Naive thymus-derived CD4-positive, alpha-beta T cell (primary cell): ENCODE results near the gene FARP2. TPM values are rescaled to one million over a fixed set of nuclear protein-coding genes. Genes with fewer than 3 reads are reported as not detected.

Source experiments
- ATAC-seq: fragments of 150-1000 bp; cut with Tn5 transposase; 2 replicates; pipeline ENCODE4 v1.10.0; 2021; ENCODE audit warnings: mild to moderate bottlenecking, moderate library complexity
- CTCF ChIA-PET: fragments of 350-600 bp; sonication (Branson Sonifier 250); formaldehyde crosslinking; loops from one replicate; lab custom pipeline; 2021; ENCODE audit warnings: antibody characterized with exemption; lab: Charles Lee
- POLR2A ChIA-PET: fragments of 350-600 bp; sonication (Branson Sonifier 250); formaldehyde crosslinking; loops from one replicate; lab custom pipeline; 2021; ENCODE audit warnings: antibody characterized with exemption, inconsistent platforms; lab: Charles Lee
- DNase-seq, 9 donors: peaks; one replicate each; pipeline versions ENCODE4 v3.0.0 to v3.0.0-alpha.2; 2020 to 2022; ENCODE audit warnings: mixed read lengths in 1 of 9
- H3K27ac ChIP-seq: one replicate; pipeline ENCODE4 v1.7.0; 2013; ENCODE audit warnings: mild to moderate bottlenecking, low read depth, low read length, moderate library complexity
- H3K27me3 ChIP-seq, 2 donors: one replicate each; pipeline ENCODE4 v1.7.0; 2013; ENCODE audit warnings: low read length in 2 of 2, mild to moderate bottlenecking in 2 of 2, moderate library complexity in 2 of 2; ENCODE audit not compliant: control insufficient read depth in 2 of 2, insufficient read depth in 2 of 2
- H3K36me3 ChIP-seq, 3 experiments: 1 replicate in 2 of 3; 2 replicates in 1 of 3; pipeline ENCODE4 v1.7.0; 2013; ENCODE audit warnings: low read length in 3 of 3, mild to moderate bottlenecking in 3 of 3, moderate library complexity in 1 of 3; ENCODE audit not compliant: insufficient read depth in 3 of 3, control insufficient read depth in 2 of 3
- H3K4me1 ChIP-seq, 2 donors: one replicate each; pipeline ENCODE4 v1.7.0; 2013; ENCODE audit warnings: low read length in 2 of 2, mild to moderate bottlenecking in 2 of 2, moderate library complexity in 1 of 2; ENCODE audit not compliant: control insufficient read depth in 2 of 2, insufficient read depth in 2 of 2
- H3K4me3 ChIP-seq: 2 replicates; pipeline ENCODE4 v1.7.0; 2013; ENCODE audit warnings: mild to moderate bottlenecking, low read length
- H3K9me3 ChIP-seq, 3 experiments: 1 replicate in 2 of 3; 2 replicates in 1 of 3; pipeline ENCODE4 v1.7.0; 2013; ENCODE audit warnings: low read length in 3 of 3; ENCODE audit not compliant: control insufficient read depth in 2 of 3
- H3K27ac Mint-ChIP-seq, 9 donors: one replicate each; pipeline ENCODE4 v1.8.0; 2020 to 2022; ENCODE audit warnings: mixed read lengths in 9 of 9, mild to moderate bottlenecking in 8 of 9, moderate library complexity in 5 of 9, inconsistent platforms in 2 of 9
- H3K27me3 Mint-ChIP-seq, 5 donors: one replicate each; pipeline ENCODE4 v1.8.0; 2021 to 2022; ENCODE audit warnings: mixed read lengths in 5 of 5, mild to moderate bottlenecking in 1 of 5
- H3K36me3 Mint-ChIP-seq, 5 donors: one replicate each; pipeline ENCODE4 v1.8.0; 2020 to 2022; ENCODE audit warnings: mixed read lengths in 5 of 5, mild to moderate bottlenecking in 3 of 5, inconsistent platforms in 1 of 5
- H3K4me1 Mint-ChIP-seq, 7 donors: one replicate each; pipeline ENCODE4 v1.8.0; 2020 to 2022; ENCODE audit warnings: mixed read lengths in 7 of 7, mild to moderate bottlenecking in 3 of 7, inconsistent platforms in 1 of 7
- H3K4me3 Mint-ChIP-seq, 10 donors: one replicate each; pipeline ENCODE4 v1.8.0; 2020 to 2022; ENCODE audit warnings: mild to moderate bottlenecking in 10 of 10, mixed read lengths in 10 of 10, moderate library complexity in 6 of 10, inconsistent platforms in 2 of 10
- H3K9me3 Mint-ChIP-seq, 11 donors: one replicate each; pipeline ENCODE4 v1.8.0; 2020 to 2022; ENCODE audit warnings: mixed read lengths in 11 of 11, mild to moderate bottlenecking in 4 of 11, inconsistent platforms in 1 of 11, moderate library complexity in 1 of 11
- intact Hi-C, 2 donors: fragments of 100-400 bp; cut with micrococcal nuclease; formaldehyde crosslinking; loops; one replicate each; pipeline ENCODE4 v1.15.1; 2023
- polyA plus RNA-seq, 2 donors: library from polyadenylated mRNA; unstranded; fragments of 300-500 nt; fragmentation: Illumina TruSeq; gene quantifications; one replicate each; pipeline ENCODE4 v1.2.3, GENCODE V29; 2021
- total RNA-seq, 6 experiments: library from RNA in 5 of 6; stranded (reverse) in 5 of 6; gene quantifications; 1 replicate in 5 of 6; 2 replicates in 1 of 6; pipeline ENCODE4 v1.2.3 and lab custom pipeline; 2021 to 2026

The FARP2 gene
- total and polyA plus RNA-seq, 7 experiments from 2014 or later, result 6.2 to 31.0 (median 19.5) TPM

DNA sequence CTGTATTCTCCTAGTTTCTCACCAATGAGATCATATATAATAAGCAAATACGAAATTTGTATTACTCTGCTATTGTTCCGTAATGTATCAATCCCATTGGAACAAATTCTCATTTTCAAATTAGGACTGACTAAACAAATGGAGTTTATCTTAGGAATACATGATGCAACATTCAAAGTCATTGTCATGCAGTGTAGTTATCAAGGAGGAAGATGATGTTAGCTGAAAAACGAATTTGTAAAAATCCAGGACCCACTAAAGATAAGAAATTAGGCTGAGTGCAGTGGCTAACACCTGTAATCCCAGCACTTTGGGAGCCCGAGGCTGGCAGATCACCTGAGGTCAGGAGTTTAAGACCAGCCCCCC, 25.5 kb upstream of the FARP2 start:
- ChIA-PET POLR2A (no interaction called here), CTCF (no interaction called here)
- H3K27me3 ChIP-seq, result no peaks in the 10 kb centered on the region
- Mint-ChIP-seq H3K4me3 (no peak overlapping the region), H3K4me1 (peaks cover 4 to 29% (median 12%) of the 10 kb centered on the region in 7 donors), H3K27me3 (no peaks in the 10 kb centered on the region), H3K27ac (no peak overlapping the region), H3K36me3 (peaks cover 10 to 43% (median 23%) of the 10 kb centered on the region in 5 donors), H3K9me3 (no peaks in the 10 kb centered on the region)
- H3K36me3 ChIP-seq, result peaks cover 0 to 34% (median 3%) of the 10 kb centered on the region in 3 experiments
- no peaks in the 10 kb centered on the region for H3K4me1 ChIP-seq
- H3K9me3 ChIP-seq, result no peaks in the 10 kb centered on the region
- no peak overlapping the region for H3K27ac ChIP-seq
- intact Hi-C loops, result no loop called here
- ATAC-seq (no peak), DNase-seq (no peak)
- no peak overlapping the region for H3K4me3 ChIP-seq

DNA sequence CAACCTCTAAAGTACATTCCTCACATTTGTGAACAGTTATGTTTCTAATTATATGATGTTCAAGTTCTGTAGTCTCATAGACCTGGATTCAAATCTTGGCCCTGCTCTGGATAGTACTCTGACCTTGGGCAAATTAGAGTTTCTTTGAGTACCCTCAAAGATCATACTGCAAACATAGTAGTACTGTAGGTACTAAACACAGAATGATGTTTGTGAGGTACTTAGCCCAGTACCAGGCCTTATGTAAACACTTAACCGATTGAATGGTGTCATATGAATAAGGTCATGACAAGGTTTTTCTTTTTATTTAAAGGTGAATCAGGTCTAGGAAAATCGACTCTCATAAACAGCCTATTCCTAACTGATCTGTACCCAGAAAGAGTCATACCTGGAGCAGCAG, 21.3 kb upstream of the FARP2 start:
- Mint-ChIP-seq H3K4me3 (no peak overlapping the region), H3K4me1 (peaks cover 10 to 34% (median 20%) of the 10 kb centered on the region in 7 donors), H3K9me3 (no peaks in the 10 kb centered on the region), H3K36me3 (peaks cover 3 to 38% (median 13%) of the 10 kb centered on the region in 5 donors), H3K27ac (no peak overlapping the region), H3K27me3 (no peaks in the 10 kb centered on the region)
- DNase-seq, result no peak
- H3K36me3 ChIP-seq, result peaks cover 8 to 37% (median 11%) of the 10 kb centered on the region in 3 experiments
- no peak for ATAC-seq
- H3K4me3 ChIP-seq, result no peak overlapping the region
- H3K4me1 ChIP-seq, result no peaks in the 10 kb centered on the region
- H3K27ac ChIP-seq, result no peak overlapping the region
- ChIA-PET POLR2A (interaction anchor here (1.5 kb wide), 1 partner anchor 17 kb away, joined by 4 read pairs; no protein-coding TSS in a partner anchor), CTCF (no interaction called here)
- H3K27me3 ChIP-seq, result no peaks in the 10 kb centered on the region
- no peaks in the 10 kb centered on the region for H3K9me3 ChIP-seq
- intact Hi-C loops, result no loop called here

DNA sequence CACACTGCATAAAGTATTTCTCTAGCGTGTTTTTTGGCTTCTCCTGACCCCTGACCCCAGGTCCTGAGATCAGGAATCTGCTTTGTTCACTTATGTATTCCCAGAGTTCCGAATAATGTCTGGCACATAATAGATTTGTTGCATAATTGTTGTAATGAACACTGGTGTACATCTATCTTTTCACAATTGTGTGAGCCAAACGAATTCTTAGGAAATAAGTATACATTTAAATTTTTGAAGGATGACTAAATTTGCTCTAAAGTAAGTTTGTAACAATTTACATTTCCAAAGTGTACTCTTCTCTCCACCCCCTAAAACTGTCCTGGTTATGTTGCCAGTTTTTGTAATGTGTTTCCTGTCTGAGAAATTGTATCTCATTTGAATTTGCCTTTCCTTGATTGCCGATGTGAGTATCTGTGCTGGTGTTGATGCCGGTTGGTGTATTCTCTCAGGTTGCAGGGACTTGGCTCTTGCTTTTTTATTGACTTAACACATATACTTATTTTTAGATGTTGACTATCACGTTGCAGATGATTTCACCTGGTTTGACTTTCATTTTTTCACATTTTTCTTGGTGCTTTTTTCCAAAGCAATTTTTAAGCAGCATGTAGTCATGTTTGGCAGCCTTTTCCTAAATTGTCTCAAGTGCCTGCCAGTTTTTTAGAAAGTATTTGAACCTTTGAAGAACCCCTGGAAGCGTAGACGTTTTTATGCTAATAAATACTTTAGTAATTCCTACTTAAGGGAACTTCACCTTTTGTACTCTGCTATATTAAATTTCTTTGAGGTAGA, 16.1 kb upstream of the FARP2 start:
- no peak for DNase-seq
- no peak for ATAC-seq
- H3K9me3 Mint-ChIP-seq, result no peaks in the 10 kb centered on the region
- Histone ChIP-seq H3K36me3 (peaks cover 17 to 68% (median 28%) of the 10 kb centered on the region in 3 experiments), H3K27ac (no peak overlapping the region), H3K4me1 (peaks cover 0 to 11% of the 10 kb centered on the region in 2 donors), H3K4me3 (no peak overlapping the region), H3K27me3 (no peaks in the 10 kb centered on the region), H3K9me3 (no peaks in the 10 kb centered on the region)
- ChIA-PET CTCF (no interaction called here), POLR2A (interaction anchor here (0.9 to 1.0 kb wide), 2 partner anchors 13 to 23 kb away, joined by 3 read pairs; no protein-coding TSS in a partner anchor)
- peaks cover 16 to 44% (median 39%) of the 10 kb centered on the region in 7 donors for H3K4me1 Mint-ChIP-seq
- H3K27me3 Mint-ChIP-seq, result no peaks in the 10 kb centered on the region
- intact Hi-C loops, result no loop called here
- H3K27ac Mint-ChIP-seq, result peak overlapping the region in 8 of 9 donors; percentile 17 to 87 (median 77)
- peaks cover 7 to 47% (median 30%) of the 10 kb centered on the region in 5 donors for H3K36me3 Mint-ChIP-seq
- peak overlapping the region in 3 of 10 donors; percentile 23 to 66 (median 66) for H3K4me3 Mint-ChIP-seq

DNA sequence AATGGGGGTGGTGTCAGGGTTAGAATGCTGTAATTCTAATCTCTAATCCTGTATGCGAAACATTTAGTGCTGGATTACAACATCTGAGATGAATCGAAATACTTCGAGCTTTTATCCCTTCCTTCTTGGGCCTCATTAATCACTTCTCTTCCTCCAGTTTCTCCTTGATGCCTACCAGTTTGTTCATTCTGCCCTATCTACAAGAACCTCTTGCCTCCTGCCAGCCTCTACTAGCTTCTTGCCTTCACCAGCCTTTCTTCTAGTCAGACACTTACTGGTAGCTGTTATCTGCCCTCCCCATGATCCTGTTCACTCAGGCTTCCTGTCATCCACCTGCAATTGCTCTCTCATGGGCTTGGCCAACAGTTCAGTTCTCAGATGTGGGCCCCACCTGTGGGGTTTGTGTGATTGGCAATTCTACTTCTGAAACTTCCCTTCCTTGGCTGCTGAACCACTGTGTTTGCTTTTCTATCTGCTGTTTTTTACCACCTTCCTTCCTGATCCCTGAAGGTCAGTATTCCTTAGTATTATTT, 15.4 kb upstream of the FARP2 start:
- no peak overlapping the region for H3K4me3 ChIP-seq
- H3K27me3 Mint-ChIP-seq, result no peaks in the 10 kb centered on the region
- peaks cover 0 to 11% of the 10 kb centered on the region in 2 donors for H3K4me1 ChIP-seq
- H3K36me3 ChIP-seq, result peaks cover 17 to 68% (median 31%) of the 10 kb centered on the region in 3 experiments
- peak overlapping the region; percentile 33 for H3K27ac ChIP-seq
- no peaks in the 10 kb centered on the region for H3K9me3 Mint-ChIP-seq
- H3K4me1 Mint-ChIP-seq, result peaks cover 16 to 40% (median 38%) of the 10 kb centered on the region in 7 donors
- H3K27me3 ChIP-seq, result no peaks in the 10 kb centered on the region
- POLR2A ChIA-PET, result interaction anchor here (0.9 to 1.0 kb wide), 2 partner anchors 13 to 24 kb away, joined by 3 read pairs; no protein-coding TSS in a partner anchor
- ATAC-seq, result peak; percentile 64
- peak overlapping the region in 9 of 10 donors; percentile 13 to 66 (median 44) for H3K4me3 Mint-ChIP-seq
- CTCF ChIA-PET, result no interaction called here
- peak in 7 of 9 donors; percentile 8 to 53 (median 39) for DNase-seq
- intact Hi-C loops, result no loop called here
- peak overlapping the region; percentile 17 to 87 (median 77) for H3K27ac Mint-ChIP-seq
- peaks cover 7 to 50% (median 32%) of the 10 kb centered on the region in 5 donors for H3K36me3 Mint-ChIP-seq
- no peaks in the 10 kb centered on the region for H3K9me3 ChIP-seq

DNA sequence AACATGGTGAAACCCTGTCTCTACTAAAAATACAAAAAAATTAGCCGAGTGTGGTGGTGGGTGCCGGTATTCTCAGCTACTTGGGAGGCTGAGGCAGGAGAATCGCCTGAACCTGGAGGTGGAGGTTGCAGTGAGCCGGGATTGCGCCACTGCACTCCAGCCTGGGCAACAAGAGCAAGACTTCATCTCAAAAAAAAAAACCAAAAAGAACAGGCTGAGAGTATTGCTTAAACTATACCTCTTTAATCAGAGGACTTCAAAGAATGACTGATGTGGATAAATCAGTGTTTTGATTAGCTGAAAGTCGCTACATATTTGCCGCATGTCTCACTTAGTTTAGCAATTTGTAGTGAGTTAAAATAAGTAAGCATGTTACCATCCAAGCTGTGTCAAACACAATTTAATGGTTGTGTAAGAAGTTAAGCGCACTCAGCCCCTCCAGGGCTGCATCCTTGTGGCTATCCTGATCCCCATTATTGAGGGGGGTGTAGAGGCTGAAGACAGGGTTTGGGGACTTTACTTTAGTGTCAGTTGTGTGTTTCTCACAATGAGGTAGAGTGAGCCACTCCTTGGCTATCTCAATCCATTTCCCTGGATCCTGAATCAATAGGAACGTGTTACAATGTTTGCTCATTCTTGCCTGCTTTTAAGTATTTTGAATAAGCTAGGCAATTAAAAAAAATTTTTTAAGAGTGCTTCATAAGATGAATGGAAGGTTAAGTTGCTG, 11.0 kb upstream of the FARP2 start:
- ATAC-seq (no peak), DNase-seq (no peak)
- Histone ChIP-seq H3K9me3 (no peaks in the 10 kb centered on the region), H3K36me3 (peaks cover 22 to 79% (median 39%) of the 10 kb centered on the region in 3 experiments), H3K4me1 (peaks cover 0 to 11% of the 10 kb centered on the region in 2 donors), H3K4me3 (no peak overlapping the region), H3K27me3 (no peaks in the 10 kb centered on the region), H3K27ac (no peak overlapping the region)
- ChIA-PET POLR2A (no interaction called here), CTCF (interaction anchor here (0.9 kb wide), 1 partner anchor 25 kb away, joined by 3 read pairs; no protein-coding TSS in a partner anchor)
- intact Hi-C loops, result no loop called here
- Mint-ChIP-seq H3K27ac (no peak overlapping the region), H3K4me1 (peaks cover 11 to 23% (median 22%) of the 10 kb centered on the region in 7 donors), H3K9me3 (no peaks in the 10 kb centered on the region), H3K4me3 (no peak overlapping the region), H3K27me3 (no peaks in the 10 kb centered on the region), H3K36me3 (peaks cover 12 to 42% (median 27%) of the 10 kb centered on the region in 5 donors)

DNA sequence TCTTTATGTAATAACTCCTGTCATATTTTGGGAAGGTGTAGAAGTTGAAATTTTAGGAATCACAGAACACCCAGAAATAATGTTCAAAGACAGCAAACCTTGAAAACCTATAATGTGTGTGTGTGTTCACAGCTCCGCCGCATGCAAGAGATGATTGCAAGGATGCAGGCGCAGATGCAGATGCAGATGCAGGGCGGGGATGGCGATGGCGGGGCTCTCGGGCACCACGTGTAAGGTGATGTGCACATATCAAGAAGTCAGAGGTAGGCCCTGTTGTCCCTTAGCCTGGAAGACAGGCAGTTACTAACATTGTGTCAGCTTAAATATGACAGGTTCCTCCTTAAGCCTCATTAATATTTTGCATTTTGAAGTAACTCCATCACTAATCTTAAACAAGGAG, 6.1 kb upstream of the FARP2 start:
- ChIA-PET POLR2A (interaction anchor here (0.6 kb wide), 1 partner anchor 32 kb away, joined by 3 read pairs; no protein-coding TSS in a partner anchor), CTCF (no interaction called here)
- peaks cover 13 to 78% (median 44%) of the 10 kb centered on the region in 3 experiments for H3K36me3 ChIP-seq
- H3K36me3 Mint-ChIP-seq, result peaks cover 13 to 33% (median 22%) of the 10 kb centered on the region in 5 donors
- no peak overlapping the region for H3K4me3 ChIP-seq
- no peak for DNase-seq
- intact Hi-C loops, result no loop called here
- no peaks in the 10 kb centered on the region for H3K9me3 Mint-ChIP-seq
- no peaks in the 10 kb centered on the region for H3K27me3 ChIP-seq
- H3K4me1 Mint-ChIP-seq, result peaks cover 0 to 8% (median 0%) of the 10 kb centered on the region in 7 donors
- no peak overlapping the region for H3K4me3 Mint-ChIP-seq
- ATAC-seq, result no peak
- H3K9me3 ChIP-seq, result no peaks in the 10 kb centered on the region
- peak overlapping the region; percentile 1 for H3K27ac ChIP-seq
- no peaks in the 10 kb centered on the region for H3K27me3 Mint-ChIP-seq
- peak overlapping the region in 3 of 9 donors; percentile 6 to 73 (median 28) for H3K27ac Mint-ChIP-seq
- H3K4me1 ChIP-seq, result no peaks in the 10 kb centered on the region
